GM12892 (cell line): ENCODE measurements around the gene CCDC83.

ENCODE experiments used
- POLR2A ChIP-seq: IDR thresholded peaks from 2 replicates; pipeline ENCODE4 v1.6.1; 2011; ENCODE audit warnings: low read depth, low read length, control low read depth
- POLR2AphosphoS5 ChIP-seq: IDR thresholded peaks from 2 replicates; pipeline ENCODE4 v1.6.1; 2011; ENCODE audit warnings: low read depth, low read length, control low read depth

DNA sequence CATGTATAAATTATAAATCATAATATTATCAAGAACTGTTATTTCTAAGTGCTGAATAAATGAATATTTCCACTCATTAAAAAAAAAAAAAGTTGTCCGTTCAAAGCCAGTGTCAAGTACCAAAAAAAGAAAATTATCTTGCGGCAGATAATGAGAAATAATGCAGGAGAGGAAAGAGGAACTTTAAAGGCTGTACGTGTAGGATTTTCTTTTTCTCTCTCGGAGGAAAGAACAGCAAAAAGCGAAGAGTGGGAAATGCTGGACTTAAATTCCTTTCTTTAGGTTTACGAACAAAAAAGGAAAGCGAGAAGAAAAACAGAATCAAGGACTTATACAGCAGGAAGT is 999 bp upstream of the CCDC83 start:
- TF ChIP-seq POLR2A = no peak
- no peak for TF ChIP-seq POLR2AphosphoS5
